Effector memory CD4-positive, alpha-beta T cell (primary cell): Measurements from ENCODE around the gene SDR42E2.

Source experiments
- DNase-seq, 3 donors: peaks; one replicate each; pipeline ENCODE4 v3.0.0-alpha.2; 2020
- H3K27ac ChIP-seq: 2 replicates; pipeline ENCODE4 v1.7.0; 2013; ENCODE audit warnings: mild to moderate bottlenecking, low read length, moderate library complexity; ENCODE audit not compliant: insufficient read depth, poor library complexity, severe bottlenecking
- H3K27me3 ChIP-seq: replicated peaks from 2 replicates; pipeline ENCODE4 v1.7.0; 2013; ENCODE audit warnings: mild to moderate bottlenecking, low read length; ENCODE audit not compliant: insufficient read depth, control insufficient read depth, poor library complexity, severe bottlenecking
- H3K36me3 ChIP-seq: 2 replicates; pipeline ENCODE4 v1.7.0; 2013; ENCODE audit warnings: mild to moderate bottlenecking, low read length, moderate library complexity; ENCODE audit not compliant: control insufficient read depth, insufficient read depth
- H3K4me1 ChIP-seq: 2 replicates; pipeline ENCODE4 v1.7.0; 2013; ENCODE audit warnings: low read length, mild to moderate bottlenecking; ENCODE audit not compliant: control insufficient read depth, insufficient read depth, poor library complexity, severe bottlenecking
- H3K4me3 ChIP-seq: 2 replicates; pipeline ENCODE4 v1.7.0; 2013; ENCODE audit warnings: low read length, low read depth, mild to moderate bottlenecking; ENCODE audit not compliant: insufficient read depth, poor library complexity, severe bottlenecking
- H3K9me3 ChIP-seq: 2 replicates; pipeline ENCODE4 v1.7.0; 2013; ENCODE audit warnings: mild to moderate bottlenecking, low read length, moderate library complexity; ENCODE audit not compliant: control insufficient read depth

SDR42E2 gene

DNA sequence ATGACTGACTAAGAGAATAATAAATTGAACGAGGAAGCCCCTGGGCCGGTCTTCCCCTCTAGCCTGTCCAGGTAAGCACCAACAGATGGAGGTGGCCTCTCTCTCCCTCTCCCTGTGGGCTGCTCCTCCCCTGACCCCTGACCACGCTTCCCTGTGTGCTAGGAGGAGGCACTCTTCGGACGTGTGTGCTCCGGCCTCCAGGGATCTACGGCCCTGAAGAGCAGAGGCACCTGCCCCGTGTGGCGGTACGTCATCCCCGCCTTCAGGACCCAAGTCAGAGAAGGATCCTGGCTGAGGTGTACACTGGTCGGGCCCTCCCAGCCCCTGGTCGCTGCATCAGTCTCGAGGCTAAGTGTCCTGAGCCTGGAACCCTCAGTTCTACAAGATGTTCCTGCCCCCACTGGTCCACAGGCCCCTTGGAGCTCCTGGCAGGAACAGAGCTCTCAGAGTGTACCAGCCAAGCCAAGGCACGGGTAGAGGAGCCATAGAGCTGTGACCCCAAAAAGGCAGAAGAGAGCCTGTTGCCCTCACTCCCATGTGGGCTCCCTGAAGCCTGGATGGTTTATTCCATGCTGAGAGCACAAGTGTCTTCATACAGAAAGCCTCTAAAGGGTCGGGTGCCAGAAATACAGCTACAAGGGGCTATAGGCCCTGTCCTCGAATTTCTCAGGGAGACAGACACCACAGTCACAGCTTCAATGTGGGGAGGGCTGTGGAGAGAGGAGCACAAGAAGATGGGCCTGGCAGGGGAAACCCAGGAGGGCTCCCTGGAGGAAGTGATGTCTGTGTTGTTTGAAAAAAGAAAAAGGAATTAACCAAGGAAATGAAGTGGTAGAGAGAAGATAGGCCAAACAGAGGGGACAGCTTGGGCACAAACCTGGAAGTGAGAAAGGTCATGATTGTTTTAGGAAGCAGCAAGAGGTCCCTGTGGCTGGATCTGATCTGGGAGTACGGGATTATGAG is 15.9 kb downstream of the SDR42E2 start:
- no peaks in the 10 kb centered on the region for H3K27me3 ChIP-seq

DNA sequence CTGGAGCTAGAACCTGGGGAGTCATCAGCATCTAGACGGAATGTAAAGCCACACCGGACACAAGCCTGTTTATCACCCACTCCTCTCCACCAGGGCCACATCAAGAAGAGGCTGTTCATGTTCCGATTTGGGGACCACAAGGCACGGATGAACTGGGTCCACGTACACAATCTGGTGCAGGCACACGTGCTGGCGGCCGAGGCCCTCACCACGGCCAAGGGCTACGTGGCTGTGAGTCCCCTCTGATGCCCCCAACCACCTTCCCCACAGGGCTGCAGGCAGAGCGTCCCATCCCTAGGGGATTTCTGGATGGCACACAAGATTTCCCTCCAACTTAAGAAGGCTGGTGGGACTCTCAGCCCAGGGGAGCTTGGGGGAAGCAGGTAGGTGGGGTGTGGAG is 19.1 kb downstream of the SDR42E2 start:
- H3K4me1 ChIP-seq, result no peaks in the 10 kb centered on the region
- no peak for DNase-seq
- H3K27me3 ChIP-seq, result no peaks in the 10 kb centered on the region
- no peaks in the 10 kb centered on the region for H3K36me3 ChIP-seq
- H3K9me3 ChIP-seq, result no peaks in the 10 kb centered on the region
- H3K27ac ChIP-seq, result no peak overlapping the region
- H3K4me3 ChIP-seq, result no peak overlapping the region

More for the DNA sequence above, 15.9 kb downstream of the SDR42E2 start:
- DNase-seq, result no peak
- no peak overlapping the region for H3K27ac ChIP-seq
- H3K9me3 ChIP-seq, result no peaks in the 10 kb centered on the region
- H3K4me3 ChIP-seq, result no peak overlapping the region
- no peaks in the 10 kb centered on the region for H3K4me1 ChIP-seq
- no peaks in the 10 kb centered on the region for H3K36me3 ChIP-seq

DNA sequence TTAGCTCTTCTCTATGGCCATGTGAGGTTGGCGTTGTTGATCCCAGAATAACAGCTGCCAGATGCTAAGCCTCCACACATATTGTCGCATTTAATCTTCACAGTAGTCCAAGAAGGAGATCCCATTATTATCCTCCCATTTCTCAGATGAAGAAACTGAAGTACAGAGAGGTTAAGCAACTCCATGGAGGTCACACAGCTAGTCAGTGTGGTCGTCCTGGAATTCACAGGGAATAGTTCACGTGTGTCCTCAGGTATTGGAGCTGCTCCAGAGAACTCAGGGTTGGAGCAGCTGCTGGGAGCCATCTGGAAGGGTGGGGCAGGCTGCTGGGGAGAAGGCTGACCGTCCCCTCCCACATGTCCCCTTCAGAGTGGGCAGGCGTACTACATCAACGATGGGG is 19.5 kb downstream of the SDR42E2 start:
- Histone ChIP-seq H3K4me3 (no peak overlapping the region), H3K27me3 (no peaks in the 10 kb centered on the region), H3K9me3 (no peaks in the 10 kb centered on the region), H3K27ac (no peak overlapping the region), H3K4me1 (no peaks in the 10 kb centered on the region), H3K36me3 (no peaks in the 10 kb centered on the region)
- DNase-seq, result no peak

DNA sequence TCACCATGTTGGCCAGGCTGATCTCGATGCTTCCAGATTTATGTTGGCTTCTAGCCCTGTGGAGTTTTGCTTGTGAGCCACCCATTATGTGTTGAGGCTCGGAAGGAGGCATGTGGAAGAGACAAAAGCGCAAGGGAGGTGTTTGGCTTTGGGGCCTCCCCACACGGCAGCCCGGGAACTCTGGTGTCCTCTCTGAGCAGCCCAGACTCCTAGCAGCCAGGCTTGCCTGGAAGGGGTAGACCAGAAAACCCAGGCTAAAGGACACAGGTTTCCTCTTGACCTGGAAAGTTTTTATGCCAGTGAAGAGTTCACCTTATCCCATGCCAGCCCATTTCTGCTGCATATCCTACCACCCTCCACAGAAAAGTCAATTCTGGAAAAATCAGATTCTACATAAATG is 21.0 kb downstream of the SDR42E2 start:
- Histone ChIP-seq H3K27ac (no peak overlapping the region), H3K4me3 (no peak overlapping the region), H3K9me3 (no peaks in the 10 kb centered on the region), H3K4me1 (peaks cover 6% of the 10 kb centered on the region), H3K27me3 (no peaks in the 10 kb centered on the region), H3K36me3 (no peaks in the 10 kb centered on the region)
- DNase-seq, result no peak

DNA sequence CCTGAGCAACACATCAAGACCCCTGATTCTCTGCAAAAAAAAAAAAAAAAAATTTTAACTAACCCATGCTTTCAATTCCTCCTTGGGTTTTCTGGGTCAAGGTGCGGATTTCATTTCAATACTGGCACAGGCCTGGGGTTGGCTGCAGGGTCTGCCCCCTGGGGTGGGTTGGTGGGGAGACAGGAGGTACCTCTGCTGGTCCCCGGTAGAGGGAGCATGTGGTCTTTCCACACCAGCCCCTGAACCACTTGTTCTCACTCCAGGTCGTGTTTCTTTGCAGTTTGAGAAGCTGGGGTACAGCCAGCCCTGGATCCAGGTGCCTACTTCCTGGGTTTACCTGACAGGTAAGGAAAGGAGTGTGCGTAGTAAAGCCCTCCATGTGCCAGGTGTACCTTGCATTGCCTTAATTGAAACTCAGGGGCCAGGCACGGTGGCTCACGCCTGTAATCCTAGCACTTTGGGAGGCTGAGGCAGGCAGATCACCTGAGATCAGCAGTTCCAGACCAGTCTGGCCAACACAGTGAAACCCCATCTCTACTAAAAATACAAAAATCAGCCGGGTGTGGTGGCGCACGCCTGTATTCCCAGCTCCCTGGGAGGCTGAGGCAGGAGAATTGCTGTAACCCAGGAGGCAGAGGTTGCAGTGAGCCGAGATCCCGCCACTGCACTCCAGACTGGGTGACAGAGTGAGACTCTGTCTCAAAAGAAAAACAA is 21.8 kb downstream of the SDR42E2 start:
- H3K36me3 ChIP-seq, result no peaks in the 10 kb centered on the region
- H3K4me3 ChIP-seq, result no peak overlapping the region
- H3K9me3 ChIP-seq, result no peaks in the 10 kb centered on the region
- DNase-seq, result no peak
- H3K4me1 ChIP-seq, result peaks cover 11% of the 10 kb centered on the region
- H3K27ac ChIP-seq, result no peak overlapping the region
- H3K27me3 ChIP-seq, result no peaks in the 10 kb centered on the region

DNA sequence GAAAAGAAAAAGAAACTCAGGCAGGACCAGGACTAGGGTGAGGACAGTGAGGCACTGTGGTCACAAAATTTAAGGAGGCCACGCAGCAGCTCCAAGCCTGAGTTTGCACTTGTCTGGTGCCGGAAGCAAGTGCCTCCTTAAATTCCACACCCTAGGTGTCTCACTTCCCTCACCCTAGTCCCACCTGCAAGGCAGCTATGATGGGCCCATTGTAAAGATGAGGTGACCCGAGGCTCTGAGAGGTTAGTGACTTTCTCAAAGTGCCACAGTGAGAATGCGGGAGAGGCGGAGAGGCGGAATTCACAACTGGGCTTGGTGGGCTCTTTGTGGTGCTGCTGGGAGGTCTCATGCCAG is 22.3 kb downstream of the SDR42E2 start:
- no peak overlapping the region for H3K27ac ChIP-seq
- H3K36me3 ChIP-seq, result no peaks in the 10 kb centered on the region
- H3K4me3 ChIP-seq, result no peak overlapping the region
- peaks cover 16% of the 10 kb centered on the region for H3K4me1 ChIP-seq
- no peaks in the 10 kb centered on the region for H3K27me3 ChIP-seq
- DNase-seq, result no peak
- no peaks in the 10 kb centered on the region for H3K9me3 ChIP-seq

DNA sequence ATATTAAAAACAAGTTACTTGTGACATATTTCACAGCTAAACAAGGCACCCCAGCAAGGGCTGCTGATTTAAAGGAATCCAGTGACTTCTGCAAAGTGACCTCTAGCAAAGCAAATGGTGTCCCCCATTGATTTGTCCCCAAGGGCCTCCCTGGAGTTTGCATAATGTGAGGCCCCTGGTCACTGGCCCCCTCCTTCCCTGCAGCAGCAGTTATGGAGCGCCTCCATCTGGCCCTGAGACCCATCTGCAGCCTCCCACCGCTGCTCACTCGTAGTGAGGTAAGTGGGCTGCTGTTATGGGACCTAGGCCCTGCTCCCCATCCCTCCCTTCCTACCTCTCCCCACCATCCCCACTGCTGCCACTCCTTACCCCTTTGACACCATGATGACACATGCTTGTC is 24.2 kb downstream of the SDR42E2 start:
- Histone ChIP-seq H3K27me3 (no peaks in the 10 kb centered on the region), H3K27ac (no peak overlapping the region), H3K4me3 (no peak overlapping the region), H3K9me3 (no peaks in the 10 kb centered on the region), H3K4me1 (peaks cover 29% of the 10 kb centered on the region), H3K36me3 (no peaks in the 10 kb centered on the region)
- DNase-seq, result no peak

DNA sequence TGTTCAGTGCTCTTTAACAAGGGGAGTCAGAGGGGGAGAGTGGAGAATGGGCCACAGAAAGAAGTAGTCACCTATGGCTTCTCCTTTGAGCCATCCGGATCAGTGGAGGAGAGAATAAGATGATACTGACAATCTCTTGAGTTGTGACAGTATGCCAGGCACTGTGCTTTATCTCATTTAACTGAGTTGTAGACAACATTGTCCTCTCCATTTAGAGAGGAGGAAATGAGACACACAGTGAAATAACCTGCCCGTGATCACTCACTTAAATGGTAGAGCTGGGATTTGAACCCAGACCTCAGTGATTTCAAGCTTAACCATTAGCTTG is 25.9 kb downstream of the SDR42E2 start:
- Histone ChIP-seq H3K4me3 (no peak overlapping the region), H3K27ac (peak overlapping the region; percentile 99), H3K27me3 (no peaks in the 10 kb centered on the region), H3K4me1 (peaks cover 42% of the 10 kb centered on the region), H3K9me3 (no peaks in the 10 kb centered on the region), H3K36me3 (no peaks in the 10 kb centered on the region)
- no peak for DNase-seq

DNA sequence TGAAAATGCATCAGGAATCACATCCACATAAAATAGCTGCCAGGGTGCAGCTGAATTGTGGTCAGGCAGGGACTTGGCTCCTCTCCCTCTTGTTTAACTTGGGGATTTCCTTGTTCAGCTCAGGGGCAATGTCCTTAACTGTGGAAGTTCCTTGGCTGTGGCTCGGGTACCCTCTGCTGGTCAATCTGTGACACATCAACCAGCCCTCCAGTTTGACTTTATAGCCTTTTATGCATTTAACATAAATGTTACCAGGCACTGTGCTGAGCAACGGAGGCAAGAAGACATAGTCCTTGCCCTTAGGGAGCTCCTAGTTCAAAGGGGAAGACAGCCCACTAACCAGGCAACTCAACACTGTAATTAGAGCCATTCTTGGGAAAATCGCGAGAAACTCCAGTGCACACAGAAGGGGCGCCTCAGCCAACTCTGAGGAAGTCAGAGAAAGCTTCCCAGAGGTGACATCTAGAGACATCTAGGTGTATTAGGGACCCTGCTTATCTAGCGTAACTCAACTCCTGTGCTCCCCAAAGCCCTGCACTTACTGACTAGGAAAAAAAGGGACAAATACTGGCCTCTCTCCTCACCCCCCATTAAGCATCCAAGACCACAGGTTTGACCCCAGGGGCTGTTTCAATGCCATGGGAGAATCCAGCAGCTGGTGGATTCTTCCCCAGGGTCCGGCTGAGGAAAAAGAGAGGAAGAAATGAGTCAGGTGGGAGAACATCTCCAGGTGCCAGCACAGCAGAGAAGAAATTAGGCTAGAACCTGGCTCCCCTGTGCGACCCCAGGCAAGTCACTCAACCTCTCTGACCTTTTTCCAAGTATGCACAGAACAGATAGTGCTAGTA is 26.5 kb downstream of the SDR42E2 start:
- Histone ChIP-seq H3K36me3 (no peaks in the 10 kb centered on the region), H3K4me1 (peaks cover 42% of the 10 kb centered on the region), H3K4me3 (peak overlapping the region; percentile 49), H3K9me3 (no peaks in the 10 kb centered on the region), H3K27ac (peak overlapping the region; percentile 99), H3K27me3 (no peaks in the 10 kb centered on the region)
- peak; percentile 44 to 60 (median 55) for DNase-seq
